Keratinocyte (primary cell): Measurements from ENCODE around the gene TUBA3D. TPM values are rescaled to one million over a fixed set of nuclear protein-coding genes. Genes with fewer than 3 reads are reported as not detected.
"Not testable (repeated sequence)": the region's sequence is repeated elsewhere in the genome, so short reads cannot be mapped to it uniquely, and the experiment has no call there.

Source experiments
- DNase-seq: peaks from one replicate; pipeline ENCODE4 v3.0.0-alpha.2; 2011; ENCODE audit warnings: low read depth, missing footprints, low spot score
- FAIRE-seq: peaks from 2 replicates; lab custom pipeline; 2011; peaks lifted over from hg19 to GRCh38; lab: Jason Lieb, UNC
- H2AFZ ChIP-seq: 2 replicates; pipeline ENCODE4 v1.6.0; 2012; ENCODE audit warnings: low read length, control low read depth, inconsistent platforms; ENCODE audit not compliant: control insufficient read depth
- H3K27ac ChIP-seq: 2 replicates; pipeline ENCODE4 v1.5.1; 2011; ENCODE audit warnings: low read length; ENCODE audit not compliant: control insufficient read depth, insufficient read depth
- H3K27me3 ChIP-seq: 3 replicates; pipeline ENCODE4 v1.6.0; 2011; ENCODE audit warnings: low read length; ENCODE audit not compliant: control insufficient read depth, insufficient read depth; ENCODE audit errors: extremely low read depth
- H3K36me3 ChIP-seq, 2 experiments: 2 replicates in 1 of 2; 3 replicates in 1 of 2; pipeline ENCODE4 v1.5.1; 2011; ENCODE audit warnings: low read length in 2 of 2, mild to moderate bottlenecking in 1 of 2; ENCODE audit not compliant: control insufficient read depth in 2 of 2, insufficient read depth in 2 of 2; ENCODE audit errors: extremely low read depth in 1 of 2
- H3K4me1 ChIP-seq: 3 replicates; pipeline ENCODE4 v1.5.1; 2011; ENCODE audit warnings: low read length; ENCODE audit not compliant: control insufficient read depth, insufficient read depth; ENCODE audit errors: extremely low read depth
- H3K4me2 ChIP-seq: 3 replicates; pipeline ENCODE4 v1.6.0; 2011; ENCODE audit warnings: low read depth, low read length; ENCODE audit not compliant: control insufficient read depth, insufficient read depth; ENCODE audit errors: extremely low read depth
- H3K4me3 ChIP-seq, 3 experiments: fragments of 200-600 bp in 1 of 3; sonication (generic) in 1 of 3; 2 replicates in 2 of 3; 3 replicates in 1 of 3; pipeline ENCODE4 v1.5.1; 2011 to 2016; ENCODE audit warnings: low read length in 3 of 3, mild to moderate bottlenecking in 3 of 3, control low read depth in 2 of 3, inconsistent platforms in 1 of 3, low read depth in 1 of 3, mixed read lengths in 1 of 3, mixed run types in 1 of 3, moderate library complexity in 1 of 3; ENCODE audit not compliant: control insufficient read depth in 2 of 3, insufficient read depth in 2 of 3; ENCODE audit errors: extremely low read depth in 1 of 3
- H3K79me2 ChIP-seq: 2 replicates; pipeline ENCODE4 v1.6.0; 2012; ENCODE audit warnings: low read length; ENCODE audit not compliant: control insufficient read depth, insufficient read depth
- H3K9ac ChIP-seq: 3 replicates; pipeline ENCODE4 v1.6.0; 2011; ENCODE audit warnings: low read length; ENCODE audit not compliant: control insufficient read depth, insufficient read depth; ENCODE audit errors: extremely low read depth
- H3K9me1 ChIP-seq: 3 replicates; pipeline ENCODE4 v1.6.0; 2011; ENCODE audit warnings: low read length; ENCODE audit not compliant: control insufficient read depth, insufficient read depth; ENCODE audit errors: extremely low read depth
- H3K9me3 ChIP-seq: 2 replicates; pipeline ENCODE4 v1.5.1; 2012; ENCODE audit warnings: low read depth, low read length; ENCODE audit not compliant: control insufficient read depth
- H4K20me1 ChIP-seq: 3 replicates; pipeline ENCODE4 v1.6.0; 2011; ENCODE audit warnings: low read length; ENCODE audit not compliant: control insufficient read depth, insufficient read depth; ENCODE audit errors: extremely low read depth
- CTCF ChIP-seq, 3 experiments: IDR thresholded peaks in 1 of 3; conservative IDR thresholded peaks in 1 of 3; optimal IDR thresholded peaks in 1 of 3; 2 replicates in 2 of 3; 3 replicates in 1 of 3; pipeline versions ENCODE3 to v1.5.1; 2011; ENCODE audit warnings: low read length in 3 of 3, mild to moderate bottlenecking in 3 of 3, moderate library complexity in 2 of 3, control low read depth in 1 of 3, inconsistent platforms in 1 of 3; ENCODE audit not compliant: insufficient read depth in 2 of 3; ENCODE audit errors: extremely low read depth in 1 of 3
- EZH2 ChIP-seq: IDR thresholded peaks from one replicate; pipeline ENCODE4 v1.6.1; 2012; ENCODE audit warnings: inconsistent platforms, mild to moderate bottlenecking, low read length, moderate library complexity
- dilution Hi-C: fragments of 300-500 bp; cut with MboI; formaldehyde crosslinking; loops from one replicate; pipeline ENCODE4 v1.7.0; 2020; ENCODE audit warnings: low sequenced_read_pairs; ENCODE audit not compliant: extremely low pct_ligation_motif_present
- polyA plus RNA-seq, 5 experiments: library from polyadenylated mRNA; depleted of rRNA in 3 of 5; stranded (reverse) in 3 of 5; stranded (forward) in 1 of 5; unstranded in 1 of 5; fragments of >200 nt; gene quantifications; 1 replicate in 1 of 5; 2 replicates in 3 of 5; 3 replicates in 1 of 5; pipeline versions ENCODE4 v1.2.1 to v1.2.3, GENCODE V29; 2011 to 2012; ENCODE audit warnings: missing spikeins in 2 of 5, low read depth in 1 of 5, low replicate concordance in 1 of 5

The TUBA3D gene
- polyA plus RNA-seq, 1 donor (not counting 4 experiments of a cell fraction or from before 2014, with no cell fraction given), result not detected

DNA sequence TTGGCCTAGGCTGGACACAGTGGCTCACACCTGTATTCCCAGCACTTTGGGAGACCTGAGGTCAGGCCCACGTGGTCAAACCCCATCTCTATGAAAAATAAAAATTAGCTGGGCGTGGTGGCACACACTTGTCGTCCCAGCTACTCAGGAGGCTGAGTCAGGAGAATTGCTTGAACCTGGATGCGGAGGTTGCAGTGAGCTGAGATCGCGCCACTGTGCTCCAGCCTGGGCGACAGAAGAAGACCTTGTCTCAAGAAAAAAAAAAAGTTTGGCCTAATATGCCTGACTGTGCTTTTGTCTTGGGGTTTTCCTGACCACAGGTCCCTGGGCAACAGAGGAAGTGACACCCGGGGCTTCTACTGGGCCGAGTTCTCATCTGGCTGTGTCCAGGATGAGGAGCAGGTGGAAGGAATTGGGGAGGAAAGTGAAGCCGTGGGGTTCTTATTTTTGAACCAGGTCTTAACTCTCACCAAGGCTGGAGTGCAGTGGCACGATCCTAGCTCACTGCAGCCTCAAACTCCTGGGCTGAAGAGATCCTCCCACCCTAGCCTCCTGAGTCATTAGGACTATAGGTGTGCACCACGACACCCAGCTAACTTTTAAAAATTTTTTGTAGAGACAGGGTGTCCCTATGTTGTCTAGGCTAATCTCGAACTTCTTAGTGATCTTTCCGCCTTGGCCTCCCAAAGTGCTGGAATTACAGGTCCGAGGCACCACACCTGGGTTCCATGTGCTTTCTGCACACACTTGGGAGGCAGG lies 38.7 kb downstream of the TUBA3D start:
- H3K9me3 ChIP-seq, H3K27ac ChIP-seq, H3K27me3 ChIP-seq, H3K79me2 ChIP-seq, H2AFZ ChIP-seq, DNase-seq, H3K9ac ChIP-seq, H3K9me1 ChIP-seq, H4K20me1 ChIP-seq, H3K36me3 ChIP-seq, H3K4me3 ChIP-seq, dilution Hi-C loops, H3K4me1 ChIP-seq, H3K4me2 ChIP-seq: not testable (repeated sequence)
- peak; percentile 13 for FAIRE-seq

DNA sequence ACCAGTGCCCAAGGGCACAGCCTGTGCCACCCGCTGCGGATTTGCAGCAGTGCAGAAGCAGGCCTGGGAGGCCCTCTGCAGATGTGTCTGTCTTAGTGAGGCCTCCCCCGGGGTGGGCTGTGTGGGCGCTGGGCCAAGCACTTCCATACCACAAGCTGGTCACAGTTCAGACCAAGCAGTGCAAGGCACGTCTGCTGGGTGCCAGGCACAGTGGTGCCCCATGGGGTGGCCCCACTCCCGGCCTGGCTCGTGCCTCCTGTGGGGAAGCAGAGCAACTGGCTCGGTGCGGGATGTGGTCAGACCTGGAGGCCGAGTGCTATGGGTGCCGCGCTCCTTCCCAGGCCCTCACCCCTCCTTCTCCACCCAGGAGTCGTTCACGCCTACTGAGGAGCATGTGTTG lies 39.3 kb downstream of the TUBA3D start:
- H3K27me3 ChIP-seq, H3K9me1 ChIP-seq, H4K20me1 ChIP-seq, H3K9me3 ChIP-seq, H3K9ac ChIP-seq, H3K27ac ChIP-seq, FAIRE-seq, H2AFZ ChIP-seq, dilution Hi-C loops, H3K4me3 ChIP-seq, DNase-seq, H3K4me1 ChIP-seq, H3K79me2 ChIP-seq, H3K4me2 ChIP-seq, H3K36me3 ChIP-seq: not testable (repeated sequence)

- Histone ChIP-seq H3K9ac (no peak overlapping the region), H3K36me3 (peaks cover 0 to 5% of the 10 kb centered on the region in 2 experiments), H3K27ac (no peak overlapping the region), H4K20me1 (no peaks in the 10 kb centered on the region), H2AFZ (no peak overlapping the region), H3K79me2 (no peaks in the 10 kb centered on the region), H3K9me1 (no peaks in the 10 kb centered on the region), H3K27me3 (no peaks in the 10 kb centered on the region), H3K4me2 (no peak overlapping the region), H3K9me3 (no peaks in the 10 kb centered on the region), H3K4me3 (no peak overlapping the region), H3K4me1 (no peaks in the 10 kb centered on the region)
- FAIRE-seq (no peak), DNase-seq (no peak)
- dilution Hi-C loops, result no loop called here
- no peak for TF ChIP-seq CTCF (optimal IDR thresholded peaks at IDR 0.05 in 1 of 3, IDR thresholded peaks at IDR 0.05 in 1 of 3, conservative IDR thresholded peaks at IDR 0.05 in 1 of 3; ENCODE audit: extremely low read depth in 1 of 3, insufficient read depth in 2 of 3, low read length in 3 of 3)
- no peak for TF ChIP-seq EZH2
Measured at GRCh38 chr2:131516011-131516410, 40.1 kb downstream of the TUBA3D start.
